ENCODE measurements around the gene TBCK.

The TBCK gene

GRCh38 chr4:106036334-106036733 is 279.7 kb downstream of the TBCK start:
- DNase-seq, result no peak

- DNase-seq, result no peak
Observed at GRCh38 chr4:106035204-106035603, 280.8 kb downstream of the TBCK start.

GRCh38 chr4:106034751-106035150 is 281.3 kb downstream of the TBCK start:
- DNase-seq, result no peak

- no peak for DNase-seq
Observed at GRCh38 chr4:106034220-106034619, 281.8 kb downstream of the TBCK start.

- DNase-seq, result no peak
Observed at GRCh38 chr4:106033469-106033868, 282.5 kb downstream of the TBCK start.

- DNase-seq, result no peak
Observed at GRCh38 chr4:106032851-106033286, 283.1 kb downstream of the TBCK start.

GRCh38 chr4:106022454-106022853 is 293.6 kb downstream of the TBCK start:
- no peak for DNase-seq

GRCh38 chr4:106021737-106022410 is 294.1 kb downstream of the TBCK start:
- no peak for DNase-seq

GRCh38 chr4:106019771-106020170 is 296.2 kb downstream of the TBCK start:
- no peak for DNase-seq

- DNase-seq, result no peak
Observed at GRCh38 chr4:106017975-106018374, 298.0 kb downstream of the TBCK start.

- DNase-seq, result no peak
Observed at GRCh38 chr4:106011387-106011786, 304.6 kb downstream of the TBCK start.

- DNase-seq, result no peak
Observed at GRCh38 chr4:106010761-106011160, 305.2 kb downstream of the TBCK start.

- no peak for DNase-seq
Observed at GRCh38 chr4:106002994-106003393, 313.0 kb downstream of the TBCK start.

GRCh38 chr4:105998171-105999063 is 317.6 kb downstream of the TBCK start:
- no peak for DNase-seq

- DNase-seq, result no peak
Observed at GRCh38 chr4:105996845-105997244, 319.2 kb downstream of the TBCK start.

GRCh38 chr4:105994841-105995501 is 321.0 kb downstream of the TBCK start:
- no peak for DNase-seq

GRCh38 chr4:105994061-105994460 is 321.9 kb downstream of the TBCK start:
- no peak for DNase-seq

GRCh38 chr4:105992641-105993305 is 323.2 kb downstream of the TBCK start:
- no peak for DNase-seq

GRCh38 chr4:105991726-105992125 is 324.3 kb downstream of the TBCK start:
- DNase-seq, result no peak

All from activated CD4-positive, alpha-beta T cell treated with anti-CD3 and anti-CD28 coated beads for 48 hours (primary cell).